GM19240 (cell line): ENCODE measurements around the gene S100PBP.

Experiments used
- DNase-seq: peaks from one replicate; pipeline ENCODE4 v3.0.0; 2011; ENCODE audit warnings: low spot score; ENCODE audit not compliant: insufficient read length

S100PBP gene

DNA sequence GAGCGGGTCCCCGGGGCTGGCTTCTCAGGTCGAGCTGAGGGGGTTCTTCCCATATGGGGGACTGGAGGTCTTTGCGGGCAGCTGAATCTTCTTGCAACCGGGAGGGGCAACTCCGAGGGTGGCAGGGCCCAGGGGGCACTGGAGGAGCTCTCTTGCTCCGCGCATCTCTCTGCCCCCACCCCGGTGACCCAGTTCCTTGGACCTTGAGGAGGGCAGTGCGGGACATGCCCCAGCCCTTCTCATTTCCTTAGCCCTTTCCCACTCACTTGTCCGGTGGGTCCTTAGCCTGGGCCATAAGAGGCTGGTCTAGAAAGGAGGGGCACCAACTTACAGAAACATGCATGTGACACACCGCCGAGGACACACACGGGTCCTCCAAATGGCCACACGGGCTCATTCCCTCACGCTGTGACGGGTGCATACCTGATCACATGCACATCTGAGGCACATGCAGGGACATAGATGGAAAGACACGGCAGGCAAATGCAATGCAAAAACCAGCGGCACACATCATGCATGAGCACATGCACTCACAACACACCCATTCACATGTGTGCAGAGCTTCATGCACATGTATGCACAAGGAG lies 69.5 kb downstream of the S100PBP start:
- no peak for DNase-seq

DNA sequence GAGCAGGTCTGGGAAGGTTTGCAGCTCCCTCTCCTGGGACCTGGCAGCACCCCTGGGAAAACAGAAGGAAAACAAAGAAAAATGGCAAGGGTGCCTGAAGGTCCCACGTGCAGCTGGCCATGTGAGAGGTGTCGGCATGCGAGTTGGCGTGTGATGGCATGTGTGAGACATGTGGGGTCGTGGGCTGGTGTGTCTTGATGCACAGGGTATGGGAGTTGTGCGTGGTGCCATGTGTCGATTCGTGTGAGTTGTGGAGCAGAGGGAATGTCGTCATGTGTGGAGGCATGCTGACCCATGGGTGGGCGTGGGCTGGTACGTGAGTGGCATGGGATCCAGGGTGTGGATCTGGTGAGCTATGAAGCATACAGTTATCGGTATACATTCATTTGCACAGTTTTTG lies 70.2 kb downstream of the S100PBP start:
- no peak for DNase-seq

DNA sequence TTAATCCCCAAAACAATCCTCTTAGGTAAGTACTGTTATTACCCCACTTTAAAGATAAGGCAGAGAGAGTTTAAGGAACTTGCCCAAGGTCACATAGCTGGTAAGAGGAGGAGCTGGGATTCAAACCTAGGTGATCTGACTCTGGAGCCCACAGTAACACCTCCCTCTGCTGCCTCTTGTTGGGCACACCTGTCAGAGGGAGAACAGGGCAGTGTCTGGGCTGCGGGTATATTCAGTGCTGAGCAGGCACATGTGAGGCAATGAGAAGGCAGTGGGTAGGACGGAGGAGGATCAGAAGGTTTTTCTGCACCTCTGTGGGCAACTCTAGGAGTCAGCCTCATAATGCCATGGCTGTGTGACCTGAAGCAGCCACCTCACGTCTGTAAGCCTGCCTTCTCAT lies 70.7 kb downstream of the S100PBP start:
- no peak for DNase-seq

DNA sequence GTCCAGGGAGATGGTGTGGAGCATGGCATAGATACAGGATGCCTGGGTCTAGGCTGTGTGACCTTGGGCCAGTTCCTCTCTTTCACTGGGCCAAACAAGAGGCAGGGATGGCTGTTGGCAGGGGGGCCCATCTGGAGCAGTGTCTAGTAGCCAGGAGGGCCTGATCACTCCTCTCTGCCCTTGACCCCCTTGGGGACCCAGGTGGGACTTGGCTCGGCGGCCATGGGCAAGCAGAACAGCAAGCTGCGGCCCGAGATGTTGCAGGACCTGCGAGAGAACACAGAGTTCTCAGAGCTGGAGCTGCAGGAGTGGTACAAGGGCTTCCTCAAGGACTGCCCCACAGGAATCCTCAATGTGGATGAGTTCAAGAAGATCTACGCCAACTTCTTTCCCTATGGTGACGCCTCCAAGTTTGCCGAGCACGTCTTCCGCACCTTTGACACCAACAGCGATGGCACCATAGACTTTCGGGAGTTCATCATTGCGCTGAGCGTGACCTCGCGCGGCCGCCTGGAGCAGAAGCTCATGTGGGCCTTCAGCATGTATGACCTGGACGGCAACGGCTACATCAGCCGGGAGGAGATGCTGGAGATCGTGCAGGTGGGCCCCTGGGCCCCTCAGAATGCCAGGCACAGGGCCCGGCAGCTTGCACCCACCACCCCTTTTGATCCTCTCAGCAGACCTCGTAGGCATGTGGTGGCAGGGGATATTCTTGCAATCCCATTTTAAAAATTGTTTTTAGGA lies 71.4 kb downstream of the S100PBP start:
- DNase-seq = no peak

DNA sequence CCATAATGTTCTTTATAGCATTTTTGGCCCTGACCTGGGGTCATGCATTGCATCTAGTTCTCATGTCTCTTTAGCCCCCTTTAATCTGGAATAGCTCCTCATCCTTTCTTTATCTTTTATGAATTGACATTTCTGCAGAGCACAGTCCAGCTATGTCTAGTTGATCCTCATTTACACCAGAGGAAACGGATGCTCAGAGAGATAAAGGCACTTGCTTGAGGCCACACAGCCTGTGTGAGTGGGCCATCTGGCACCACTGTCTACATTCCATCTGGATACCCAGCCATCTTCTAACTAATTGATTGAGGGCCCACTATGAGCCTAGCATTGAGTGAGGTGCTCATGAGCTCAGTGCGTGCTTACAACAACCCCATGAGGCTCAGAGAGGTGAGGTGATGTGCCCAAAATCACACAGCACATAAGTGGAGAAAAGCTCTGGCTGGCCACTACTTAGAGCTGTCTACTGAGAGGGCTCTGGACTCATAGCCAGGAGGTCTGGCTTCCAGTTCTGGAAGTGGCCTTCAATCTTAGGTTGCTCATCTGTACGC lies 72.4 kb downstream of the S100PBP start:
- no peak for DNase-seq

DNA sequence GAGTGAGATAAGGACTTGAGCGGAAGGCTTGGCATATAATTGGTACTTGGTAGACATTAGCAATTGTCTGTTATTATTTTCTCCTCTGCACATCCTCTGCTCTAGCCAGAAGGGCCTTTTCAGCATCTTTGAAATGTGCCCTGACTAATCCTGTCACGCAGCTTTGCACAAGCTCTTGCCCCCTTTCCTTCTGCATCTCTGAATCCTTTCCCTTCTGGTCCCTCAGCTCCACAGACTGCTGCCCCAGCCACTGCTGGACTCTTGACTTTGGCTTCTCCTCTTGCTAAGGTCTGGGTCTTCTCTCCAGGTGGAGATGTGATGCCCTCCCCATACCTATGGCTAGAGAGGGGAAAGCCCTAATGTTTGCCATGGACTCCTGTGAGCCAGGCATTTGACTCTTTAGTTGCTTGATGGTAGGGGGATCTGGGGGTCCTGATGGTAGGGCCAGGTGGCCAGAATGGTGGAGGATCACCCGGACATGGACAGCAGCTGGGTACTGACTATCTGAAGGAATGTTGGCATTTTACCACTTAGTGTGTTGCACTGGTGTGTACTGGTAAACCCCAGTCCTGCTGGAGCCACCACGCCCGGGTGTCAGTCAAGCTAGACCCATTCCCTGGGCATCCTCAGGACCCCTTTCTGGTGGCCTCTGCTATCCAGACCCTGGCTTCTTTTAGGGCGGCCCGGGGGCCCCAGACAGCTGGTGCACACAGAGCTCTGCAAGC lies 73.2 kb downstream of the S100PBP start:
- no peak for DNase-seq

DNA sequence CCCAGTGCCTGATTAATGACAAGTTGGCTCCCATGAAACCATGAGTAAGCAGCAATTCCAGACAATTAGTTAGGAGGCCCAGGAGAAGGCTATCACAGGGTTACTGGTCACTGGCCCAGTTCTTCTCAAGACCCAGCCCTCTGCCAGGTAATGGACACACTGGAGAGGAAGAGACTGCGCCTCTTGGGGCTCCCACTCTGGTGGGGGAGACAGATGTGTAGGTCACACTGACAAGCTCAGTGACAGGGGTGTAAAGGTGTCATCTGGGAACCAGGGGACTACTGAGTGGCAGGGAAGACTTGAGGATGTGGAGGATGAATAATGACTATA lies 73.8 kb downstream of the S100PBP start:
- no peak for DNase-seq

DNA sequence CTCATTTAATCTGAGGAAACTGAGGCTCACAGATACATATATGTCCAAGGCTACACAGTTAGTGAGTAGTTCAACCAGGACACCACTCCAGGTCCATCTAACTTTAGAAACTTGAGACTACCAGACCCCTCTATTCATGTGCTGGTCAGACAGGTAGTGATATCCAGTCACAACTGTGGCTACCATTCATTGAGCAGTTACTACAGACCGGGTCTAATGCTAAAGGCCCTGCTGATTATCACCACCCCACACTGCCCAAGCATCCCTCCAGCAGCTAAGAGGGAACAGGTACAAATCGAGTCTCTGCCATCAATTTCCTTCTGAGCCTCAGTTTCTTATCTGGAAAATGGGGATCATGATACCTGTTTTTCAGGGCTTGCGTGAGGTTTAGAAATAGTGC lies 74.2 kb downstream of the S100PBP start:
- DNase-seq = no peak

DNA sequence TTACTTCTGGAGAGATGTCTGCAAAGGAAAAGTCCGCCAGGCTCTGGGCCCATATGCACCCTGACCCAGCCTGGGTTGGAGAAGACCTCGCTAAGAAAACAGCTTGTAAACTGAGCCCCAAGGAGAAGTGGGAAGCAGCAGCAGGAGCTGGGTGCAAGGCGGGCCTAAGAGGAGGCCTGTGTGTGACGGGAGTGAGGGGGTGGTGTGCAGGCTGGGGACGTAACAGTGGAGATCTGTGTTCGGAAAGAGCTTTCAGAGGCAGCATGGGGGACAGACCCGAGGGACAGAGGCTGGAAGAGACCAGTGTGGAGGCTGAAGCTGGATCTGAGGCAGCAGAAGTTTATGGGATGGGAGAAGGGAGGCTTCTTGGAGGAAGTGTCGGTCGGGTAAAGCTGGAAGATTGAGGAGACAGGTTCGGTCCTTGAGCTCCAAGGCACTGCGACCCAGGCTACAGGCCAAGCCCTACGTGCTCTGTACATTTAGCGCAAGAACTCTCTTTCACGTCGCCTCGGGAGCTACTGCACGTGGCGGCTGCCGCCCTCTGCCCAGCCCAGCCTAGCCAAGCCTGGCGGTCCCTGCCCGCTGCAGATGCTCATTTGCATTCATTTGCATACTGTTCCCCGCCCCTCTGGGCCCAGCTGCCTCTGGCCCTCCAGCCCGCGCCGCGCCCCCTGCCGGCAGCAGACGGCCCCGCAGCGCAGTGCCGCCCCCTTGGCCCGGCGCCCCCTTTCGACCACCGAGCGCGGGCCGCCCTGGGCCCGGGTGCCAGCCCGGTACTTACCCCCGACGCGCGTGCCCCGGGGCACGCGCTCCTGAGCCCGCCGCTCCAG lies 75.1 kb downstream of the S100PBP start:
- peak; percentile 56 for DNase-seq

DNA sequence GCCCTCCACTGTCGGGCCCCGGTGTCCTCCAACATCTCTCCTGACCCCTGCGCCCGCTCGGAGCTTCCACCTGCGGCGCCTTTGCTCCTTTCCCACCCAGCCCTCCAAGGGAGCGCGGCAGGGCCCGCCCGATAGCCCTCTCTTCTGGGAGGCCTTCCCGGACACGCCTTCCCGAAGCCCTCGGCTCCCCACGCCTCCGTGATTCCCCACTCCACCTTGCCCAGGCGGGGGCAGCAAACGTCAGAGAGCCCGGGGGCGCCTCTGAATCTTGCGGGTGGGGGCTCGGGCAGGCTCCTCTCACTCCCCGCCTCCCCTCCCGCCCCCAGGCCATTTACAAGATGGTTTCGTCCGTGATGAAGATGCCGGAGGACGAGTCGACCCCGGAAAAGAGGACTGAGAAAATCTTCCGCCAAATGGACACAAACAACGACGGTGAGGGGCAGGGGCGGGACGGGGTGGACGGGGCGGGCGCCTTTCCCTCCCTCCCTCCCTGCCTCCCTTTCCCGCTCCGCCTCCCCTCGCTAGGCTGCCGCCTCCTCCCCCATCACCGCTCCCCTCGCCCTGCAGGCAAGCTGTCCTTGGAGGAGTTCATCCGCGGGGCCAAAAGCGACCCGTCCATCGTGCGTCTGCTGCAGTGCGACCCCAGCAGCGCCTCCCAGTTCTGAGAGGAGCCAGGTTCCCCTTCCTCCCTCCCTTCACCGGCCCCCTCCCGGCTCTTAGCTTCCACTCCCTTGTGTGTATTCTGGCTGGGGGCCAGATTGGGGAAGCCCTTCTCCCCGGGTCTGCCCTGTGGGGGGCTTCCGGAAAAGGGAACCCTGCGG lies 76.0 kb downstream of the S100PBP start:
- DNase-seq = no peak

DNA sequence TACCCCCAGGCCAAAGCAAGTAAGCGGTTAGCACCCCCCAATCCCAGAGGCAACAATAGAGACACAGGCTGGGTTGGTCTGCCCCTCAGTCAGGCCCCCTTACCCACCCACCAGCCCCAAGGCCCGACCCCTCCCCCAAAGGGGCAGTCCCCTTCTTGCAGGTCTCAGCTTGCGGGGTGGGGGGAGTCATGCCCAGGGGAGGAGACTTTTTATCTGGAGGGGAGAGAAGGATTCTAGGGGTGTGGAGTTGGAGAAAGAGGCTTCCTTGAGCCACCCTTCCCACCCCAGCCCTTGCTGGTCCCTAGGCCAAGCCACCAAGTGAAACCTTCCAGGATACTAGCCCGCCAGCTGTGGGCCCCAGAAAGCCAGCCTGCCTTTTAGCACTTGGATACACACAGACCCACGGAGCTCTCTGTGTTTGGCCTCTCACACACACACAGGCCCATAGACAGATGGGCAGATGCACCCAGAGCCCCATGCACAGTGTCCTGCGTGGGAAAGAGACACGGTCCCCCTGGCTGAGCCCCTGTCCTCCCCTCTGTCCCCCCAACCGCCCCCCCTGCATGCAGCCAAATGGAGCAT lies 76.7 kb downstream of the S100PBP start:
- no peak for DNase-seq

DNA sequence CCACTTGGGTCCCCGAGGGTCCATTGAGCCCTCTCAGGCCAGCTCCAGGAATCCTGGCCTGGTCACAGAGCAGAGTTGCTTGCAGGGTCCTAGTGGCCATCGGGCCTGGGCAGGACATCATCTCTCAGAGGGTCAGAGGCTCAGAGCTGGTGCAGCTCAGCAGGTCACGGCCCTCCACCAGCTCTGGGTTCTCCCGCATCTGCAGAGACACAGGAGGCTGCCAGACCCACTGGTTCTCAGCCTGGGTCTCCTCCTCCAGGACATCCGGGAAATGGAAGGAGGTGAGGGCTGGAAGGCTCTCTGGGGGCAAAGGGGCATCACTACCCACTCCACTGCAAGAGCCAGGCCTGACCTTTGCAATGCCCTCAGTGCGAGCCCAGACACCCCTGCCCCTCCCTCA lies 77.2 kb downstream of the S100PBP start:
- DNase-seq = no peak

DNA sequence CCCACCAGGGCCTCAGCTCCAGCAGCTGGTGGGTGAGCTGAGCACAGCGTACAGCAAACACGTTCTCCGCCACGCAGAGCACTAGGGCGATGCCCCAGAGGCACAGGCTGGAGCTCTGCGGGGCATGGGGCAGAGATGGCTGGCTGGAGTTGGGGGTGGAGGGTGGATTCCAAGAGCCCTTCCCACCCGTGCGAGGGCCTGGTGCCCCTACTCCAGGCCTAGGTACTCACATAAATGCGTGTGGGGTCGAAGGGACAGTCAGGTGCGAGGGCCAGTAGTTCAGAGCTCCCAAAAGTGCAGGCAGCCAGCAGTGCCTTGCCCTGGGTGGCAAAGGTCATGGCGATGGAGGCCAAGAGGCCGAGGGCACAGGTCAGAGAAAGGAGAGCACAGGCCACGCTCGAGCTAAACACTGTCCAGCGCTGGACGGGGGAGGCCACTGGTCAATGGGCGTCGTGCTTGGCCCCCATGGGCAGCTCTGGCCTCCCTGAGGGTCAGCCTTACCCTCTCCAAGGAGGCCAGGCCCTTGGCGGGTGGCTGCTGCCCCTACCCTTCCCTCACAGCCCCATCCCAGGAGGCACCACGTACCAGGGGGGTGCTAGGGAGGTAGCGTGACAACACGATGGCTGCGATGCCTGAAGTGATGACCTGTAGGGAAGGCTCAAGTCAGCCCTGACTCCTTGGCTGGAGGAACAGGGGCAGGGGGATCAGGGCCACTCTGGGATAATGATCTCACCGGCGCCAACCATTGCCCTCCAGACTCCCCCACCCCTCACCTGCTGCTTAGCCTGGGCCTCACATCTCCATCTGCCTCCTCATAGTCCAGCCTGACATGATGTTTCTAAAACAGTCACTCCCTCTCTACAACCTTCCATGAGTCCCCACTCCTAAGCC lies 78.1 kb downstream of the S100PBP start:
- DNase-seq = no peak

DNA sequence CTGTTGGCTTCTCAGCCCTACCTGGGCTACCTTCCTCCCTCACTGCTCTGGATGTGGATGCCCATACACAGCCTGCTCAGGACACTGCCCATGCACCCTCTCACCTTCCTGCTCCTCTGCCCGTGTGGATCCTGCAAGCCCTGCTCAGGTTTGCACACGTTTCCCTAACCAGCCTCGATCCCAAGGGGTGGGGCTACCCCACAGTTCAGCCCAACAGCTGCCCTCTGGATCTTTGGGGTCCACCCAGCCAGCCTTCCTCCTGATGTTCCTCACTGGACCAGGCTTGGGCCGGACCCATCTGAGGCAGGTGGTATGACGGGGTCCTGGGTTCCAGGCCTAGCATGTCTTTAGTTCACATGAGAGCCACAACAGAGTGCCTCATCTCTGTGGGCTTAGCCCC lies 79.0 kb downstream of the S100PBP start:
- DNase-seq = no peak

DNA sequence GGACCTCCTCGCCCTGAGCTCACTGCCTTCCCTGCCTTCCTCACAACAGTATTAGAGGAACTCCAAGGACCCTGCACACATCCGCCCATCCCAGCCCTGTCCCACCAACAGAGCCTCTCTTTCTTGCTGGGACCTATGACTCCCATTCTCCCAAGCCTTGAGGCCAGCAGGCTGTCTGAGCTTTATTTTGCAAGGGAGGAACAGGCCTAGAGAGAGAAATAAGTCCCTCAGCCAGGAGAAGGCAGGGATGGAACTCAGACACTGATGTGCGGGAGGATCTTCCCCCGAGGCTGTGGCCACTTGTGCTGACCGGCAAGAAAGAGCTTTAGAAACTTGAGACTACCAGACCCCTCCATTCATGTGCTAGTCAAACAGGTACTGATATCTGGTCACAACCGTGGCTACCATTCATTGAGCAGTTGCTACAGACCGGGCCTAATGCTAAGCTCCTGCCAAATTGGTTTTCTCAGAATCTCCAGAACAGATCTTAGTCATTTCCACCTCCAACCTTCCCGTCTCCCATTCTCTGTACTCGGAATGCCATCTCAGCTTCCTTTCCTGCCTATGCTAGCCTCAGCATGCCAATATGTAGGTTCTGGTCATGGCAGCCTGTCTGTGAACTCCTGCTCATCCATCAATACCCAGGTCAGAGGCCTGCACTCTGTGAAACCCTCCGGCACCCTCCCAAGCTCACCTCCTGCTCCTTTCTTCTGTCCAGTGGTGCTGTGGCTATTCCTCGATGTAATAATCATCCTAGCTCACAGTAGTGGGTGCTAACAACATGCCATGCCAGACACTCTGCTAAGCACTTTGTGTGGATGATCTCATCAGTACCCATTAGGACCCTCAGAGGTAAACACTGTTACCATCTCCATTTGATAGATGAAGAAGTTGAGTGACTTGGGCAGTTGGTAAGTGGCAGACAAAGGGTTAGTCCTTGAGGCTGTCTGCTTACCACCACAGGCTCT lies 79.9 kb downstream of the S100PBP start:
- no peak for DNase-seq

DNA sequence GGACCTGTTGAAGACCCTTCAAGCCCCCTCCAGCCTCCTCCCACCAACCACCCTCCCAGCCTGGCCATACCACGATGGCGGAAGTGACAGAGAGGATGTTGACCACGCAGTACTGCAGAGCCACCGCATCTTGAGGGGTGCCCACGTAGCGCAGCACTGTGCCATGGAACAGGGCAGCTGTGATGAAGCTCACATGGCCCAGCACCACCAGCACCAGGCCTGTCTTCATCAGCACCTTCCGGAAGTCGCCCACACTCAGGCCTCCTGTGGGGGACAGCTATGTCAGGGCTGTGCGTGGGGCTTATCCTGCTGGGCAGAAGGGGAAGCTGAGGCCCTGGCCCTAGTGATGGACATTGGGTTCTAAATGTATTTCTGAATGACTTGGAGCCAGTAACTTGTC lies 80.6 kb downstream of the S100PBP start:
- DNase-seq = no peak

DNA sequence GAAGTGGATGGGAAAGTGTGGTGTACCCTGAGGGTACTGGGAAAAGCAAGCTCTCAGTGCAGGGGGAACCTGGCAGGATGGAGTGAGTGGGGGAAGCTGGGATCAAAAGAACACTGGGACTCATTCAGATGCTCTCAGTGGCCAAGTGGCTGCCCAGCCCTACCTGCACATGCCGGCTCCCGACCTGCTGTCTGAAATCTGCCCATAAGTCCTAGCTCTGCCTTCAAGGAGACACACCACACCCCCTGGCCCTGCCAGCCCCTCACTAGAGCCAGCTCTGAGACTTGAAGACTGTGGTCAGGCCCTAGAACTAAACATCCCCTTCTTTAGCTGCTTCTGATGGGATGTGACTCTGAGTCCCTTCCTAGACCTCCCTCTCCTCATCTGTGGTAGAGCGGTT lies 81.5 kb downstream of the S100PBP start:
- DNase-seq = no peak

DNA sequence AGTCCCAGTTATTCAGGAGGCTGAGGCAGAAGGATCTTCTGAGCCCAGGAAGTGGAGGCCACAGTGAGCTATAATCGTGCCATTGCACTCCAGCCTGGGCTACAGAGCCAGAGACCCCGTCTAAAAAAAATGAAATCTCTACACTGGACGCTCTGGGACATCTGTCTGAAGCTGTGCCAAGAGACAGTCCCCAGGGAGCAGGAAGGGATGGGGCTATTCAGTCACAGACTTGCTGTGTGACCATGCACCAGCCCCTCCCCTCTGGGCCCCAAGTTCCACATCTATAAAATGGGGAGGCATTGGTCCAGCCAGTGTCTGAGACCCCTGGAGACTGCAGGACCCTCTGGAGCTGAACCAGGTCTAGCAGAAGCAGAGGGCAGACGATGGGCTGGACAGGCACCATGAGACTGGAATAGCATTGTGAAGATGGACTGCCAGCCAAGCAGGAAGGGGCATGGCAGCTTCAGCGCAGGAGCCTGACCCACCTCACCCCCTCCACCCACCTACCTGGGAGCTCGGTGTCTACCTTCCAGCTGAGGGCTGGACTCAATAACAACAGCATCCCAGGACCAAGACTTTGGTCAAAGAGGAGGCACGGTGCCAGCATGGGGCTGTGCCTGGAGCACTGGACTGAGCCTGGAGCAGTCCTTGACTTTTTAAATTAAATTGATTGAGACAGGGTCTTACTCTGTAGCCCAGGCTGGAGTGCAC lies 82.3 kb downstream of the S100PBP start:
- no peak for DNase-seq
